Measurements from ENCODE around the gene CALCOCO2. TPM values are rescaled to one million over a fixed set of nuclear protein-coding genes. Genes with fewer than 3 reads are reported as not detected.

Gene CALCOCO2
- total and polyA plus RNA-seq, 2 of the 13 experiments (the other 11 are each of a cell fraction or from before 2014, with no cell fraction given) = 72.9 to 111 TPM

DNA sequence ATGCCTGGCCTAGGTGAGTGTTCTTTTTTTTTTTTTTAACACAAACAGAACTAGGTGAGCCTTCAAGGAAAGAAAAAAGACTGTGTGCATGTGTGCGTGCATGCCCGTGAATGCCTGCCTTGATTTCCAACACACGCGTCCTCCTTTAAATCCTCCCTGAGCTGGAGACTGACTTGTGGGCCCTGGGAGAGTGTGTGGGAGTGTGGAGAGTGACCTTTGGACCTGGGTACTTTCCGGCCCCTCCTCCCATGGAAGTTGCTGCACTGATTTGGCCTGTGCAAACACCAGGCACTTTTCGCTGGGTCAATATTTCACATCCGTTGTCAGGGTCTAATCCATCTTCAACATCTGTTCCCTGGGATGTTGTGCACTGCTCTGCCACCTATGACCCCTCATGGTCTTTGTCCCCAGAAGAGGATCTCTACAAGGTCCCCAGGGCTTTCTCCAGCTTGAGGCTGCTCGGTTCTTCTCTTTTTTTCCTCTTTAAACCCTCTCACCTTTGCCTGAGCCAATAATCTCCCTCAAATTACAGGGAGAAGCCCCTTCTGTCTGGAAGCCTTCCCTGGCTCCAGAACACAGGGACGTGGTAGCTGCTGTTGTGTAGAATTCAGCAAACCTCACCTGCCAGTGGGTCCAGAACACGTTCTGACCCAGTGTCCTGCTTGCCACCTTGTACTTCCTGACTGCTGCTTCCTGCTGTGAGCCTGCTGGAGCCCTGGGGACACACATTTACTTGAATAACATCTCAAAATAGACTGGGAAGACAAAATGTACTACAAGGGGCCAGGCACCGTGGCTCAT lies 40.9 kb downstream of the CALCOCO2 start (continued):
- TF ChIP-seq ZNF619 (CRISPR knock-in tag; IDR thresholded peaks at IDR 0.05) = no peak; the same call in 1 of the 2 replicates
- TF ChIP-seq, protein P1, sequence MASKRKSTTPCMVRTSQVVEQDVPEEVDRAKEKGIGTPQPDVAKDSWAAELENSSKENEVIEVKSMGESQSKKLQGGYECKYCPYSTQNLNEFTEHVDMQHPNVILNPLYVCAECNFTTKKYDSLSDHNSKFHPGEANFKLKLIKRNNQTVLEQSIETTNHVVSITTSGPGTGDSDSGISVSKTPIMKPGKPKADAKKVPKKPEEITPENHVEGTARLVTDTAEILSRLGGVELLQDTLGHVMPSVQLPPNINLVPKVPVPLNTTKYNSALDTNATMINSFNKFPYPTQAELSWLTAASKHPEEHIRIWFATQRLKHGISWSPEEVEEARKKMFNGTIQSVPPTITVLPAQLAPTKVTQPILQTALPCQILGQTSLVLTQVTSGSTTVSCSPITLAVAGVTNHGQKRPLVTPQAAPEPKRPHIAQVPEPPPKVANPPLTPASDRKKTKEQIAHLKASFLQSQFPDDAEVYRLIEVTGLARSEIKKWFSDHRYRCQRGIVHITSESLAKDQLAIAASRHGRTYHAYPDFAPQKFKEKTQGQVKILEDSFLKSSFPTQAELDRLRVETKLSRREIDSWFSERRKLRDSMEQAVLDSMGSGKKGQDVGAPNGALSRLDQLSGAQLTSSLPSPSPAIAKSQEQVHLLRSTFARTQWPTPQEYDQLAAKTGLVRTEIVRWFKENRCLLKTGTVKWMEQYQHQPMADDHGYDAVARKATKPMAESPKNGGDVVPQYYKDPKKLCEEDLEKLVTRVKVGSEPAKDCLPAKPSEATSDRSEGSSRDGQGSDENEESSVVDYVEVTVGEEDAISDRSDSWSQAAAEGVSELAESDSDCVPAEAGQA (IDR thresholded peaks at IDR 0.05; ENCODE audit: low read depth) = no peak; the same call in 1 of the 2 replicates
- TF ChIP-seq, protein P1 (CRISPR knock-in tag; IDR thresholded peaks at IDR 0.05; ENCODE audit: borderline replicate concordance) = no peak
- TF ChIP-seq ZNF564 (CRISPR knock-in tag; IDR thresholded peaks at IDR 0.05) = peak; percentile 97
- TF ChIP-seq KMT2A (CRISPR knock-in tag; IDR thresholded peaks at IDR 0.05) = peak; percentile 36
- peak; percentile 10; the same call in 1 of the 2 replicates for TF ChIP-seq ZNF879 (CRISPR knock-in tag; IDR thresholded peaks at IDR 0.05)
- peak; percentile 99 for TF ChIP-seq NR2F1 (CRISPR knock-in tag; IDR thresholded peaks at IDR 0.05)
- no peak for TF ChIP-seq ISX (CRISPR knock-in tag; conservative IDR thresholded peaks at IDR 0.05)
- TF ChIP-seq MIER2 (CRISPR knock-in tag; IDR thresholded peaks at IDR 0.05) = peak; percentile 84
- TF ChIP-seq, protein P2, sequence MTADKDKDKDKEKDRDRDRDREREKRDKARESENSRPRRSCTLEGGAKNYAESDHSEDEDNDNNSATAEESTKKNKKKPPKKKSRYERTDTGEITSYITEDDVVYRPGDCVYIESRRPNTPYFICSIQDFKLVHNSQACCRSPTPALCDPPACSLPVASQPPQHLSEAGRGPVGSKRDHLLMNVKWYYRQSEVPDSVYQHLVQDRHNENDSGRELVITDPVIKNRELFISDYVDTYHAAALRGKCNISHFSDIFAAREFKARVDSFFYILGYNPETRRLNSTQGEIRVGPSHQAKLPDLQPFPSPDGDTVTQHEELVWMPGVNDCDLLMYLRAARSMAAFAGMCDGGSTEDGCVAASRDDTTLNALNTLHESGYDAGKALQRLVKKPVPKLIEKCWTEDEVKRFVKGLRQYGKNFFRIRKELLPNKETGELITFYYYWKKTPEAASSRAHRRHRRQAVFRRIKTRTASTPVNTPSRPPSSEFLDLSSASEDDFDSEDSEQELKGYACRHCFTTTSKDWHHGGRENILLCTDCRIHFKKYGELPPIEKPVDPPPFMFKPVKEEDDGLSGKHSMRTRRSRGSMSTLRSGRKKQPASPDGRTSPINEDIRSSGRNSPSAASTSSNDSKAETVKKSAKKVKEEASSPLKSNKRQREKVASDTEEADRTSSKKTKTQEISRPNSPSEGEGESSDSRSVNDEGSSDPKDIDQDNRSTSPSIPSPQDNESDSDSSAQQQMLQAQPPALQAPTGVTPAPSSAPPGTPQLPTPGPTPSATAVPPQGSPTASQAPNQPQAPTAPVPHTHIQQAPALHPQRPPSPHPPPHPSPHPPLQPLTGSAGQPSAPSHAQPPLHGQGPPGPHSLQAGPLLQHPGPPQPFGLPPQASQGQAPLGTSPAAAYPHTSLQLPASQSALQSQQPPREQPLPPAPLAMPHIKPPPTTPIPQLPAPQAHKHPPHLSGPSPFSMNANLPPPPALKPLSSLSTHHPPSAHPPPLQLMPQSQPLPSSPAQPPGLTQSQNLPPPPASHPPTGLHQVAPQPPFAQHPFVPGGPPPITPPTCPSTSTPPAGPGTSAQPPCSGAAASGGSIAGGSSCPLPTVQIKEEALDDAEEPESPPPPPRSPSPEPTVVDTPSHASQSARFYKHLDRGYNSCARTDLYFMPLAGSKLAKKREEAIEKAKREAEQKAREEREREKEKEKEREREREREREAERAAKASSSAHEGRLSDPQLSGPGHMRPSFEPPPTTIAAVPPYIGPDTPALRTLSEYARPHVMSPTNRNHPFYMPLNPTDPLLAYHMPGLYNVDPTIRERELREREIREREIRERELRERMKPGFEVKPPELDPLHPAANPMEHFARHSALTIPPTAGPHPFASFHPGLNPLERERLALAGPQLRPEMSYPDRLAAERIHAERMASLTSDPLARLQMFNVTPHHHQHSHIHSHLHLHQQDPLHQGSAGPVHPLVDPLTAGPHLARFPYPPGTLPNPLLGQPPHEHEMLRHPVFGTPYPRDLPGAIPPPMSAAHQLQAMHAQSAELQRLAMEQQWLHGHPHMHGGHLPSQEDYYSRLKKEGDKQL (CRISPR knock-in tag; IDR thresholded peaks at IDR 0.05; ENCODE audit: low read depth) = peak; percentile 96
- TF ChIP-seq DMAP1 (CRISPR knock-in tag; IDR thresholded peaks at IDR 0.05) = peak; percentile 91
- TF ChIP-seq KAT2B (IDR thresholded peaks at IDR 0.05; ENCODE audit: borderline replicate concordance, low read depth, low read length) = peak; percentile 61; the same call in 1 of the 2 replicates
- TF ChIP-seq ZFP36L2 (CRISPR knock-in tag; IDR thresholded peaks at IDR 0.05) = no peak
- peak; percentile 95 for TF ChIP-seq RARA (CRISPR knock-in tag; IDR thresholded peaks at IDR 0.05)
- peak; percentile 60; the same call in 1 of the 2 replicates for TF ChIP-seq MAZ (IDR thresholded peaks at IDR 0.05; ENCODE audit: borderline replicate concordance, low read depth, low read length)
- TF ChIP-seq MAZ (CRISPR knock-in tag; IDR thresholded peaks at IDR 0.05; ENCODE audit: low read depth) = peak; percentile 93
- TF ChIP-seq, protein P3, sequence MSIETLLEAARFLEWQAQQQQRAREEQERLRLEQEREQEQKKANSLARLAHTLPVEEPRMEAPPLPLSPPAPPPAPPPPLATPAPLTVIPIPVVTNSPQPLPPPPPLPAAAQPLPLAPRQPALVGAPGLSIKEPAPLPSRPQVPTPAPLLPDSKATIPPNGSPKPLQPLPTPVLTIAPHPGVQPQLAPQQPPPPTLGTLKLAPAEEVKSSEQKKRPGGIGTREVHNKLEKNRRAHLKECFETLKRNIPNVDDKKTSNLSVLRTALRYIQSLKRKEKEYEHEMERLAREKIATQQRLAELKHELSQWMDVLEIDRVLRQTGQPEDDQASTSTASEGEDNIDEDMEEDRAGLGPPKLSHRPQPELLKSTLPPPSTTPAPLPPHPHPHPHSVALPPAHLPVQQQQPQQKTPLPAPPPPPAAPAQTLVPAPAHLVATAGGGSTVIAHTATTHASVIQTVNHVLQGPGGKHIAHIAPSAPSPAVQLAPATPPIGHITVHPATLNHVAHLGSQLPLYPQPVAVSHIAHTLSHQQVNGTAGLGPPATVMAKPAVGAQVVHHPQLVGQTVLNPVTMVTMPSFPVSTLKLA (IDR thresholded peaks at IDR 0.05) = 0 out of 2 replicates have a peak, but pooled peaks have one; percentile 12
